GM12892 (cell line): Measurements from ENCODE around the gene NOC2L.
"Not testable (repeated sequence)": the region's sequence is repeated elsewhere in the genome, so short reads cannot be mapped to it uniquely, and the experiment has no call there.

ENCODE experiments used
- DNase-seq: peaks from one replicate; pipeline ENCODE4 v3.0.0; 2011; ENCODE audit not compliant: insufficient read length
- FAIRE-seq: peaks from 2 replicates; lab custom pipeline; 2011; peaks lifted over from hg19 to GRCh38; lab: Jason Lieb, UNC
- POLR2A ChIP-seq: IDR thresholded peaks from 2 replicates; pipeline ENCODE4 v1.6.1; 2011; ENCODE audit warnings: low read depth, low read length, control low read depth
- POLR2AphosphoS5 ChIP-seq: IDR thresholded peaks from 2 replicates; pipeline ENCODE4 v1.6.1; 2011; ENCODE audit warnings: low read depth, low read length, control low read depth
- TAF1 ChIP-seq: IDR thresholded peaks from 2 replicates; pipeline ENCODE4 v1.6.1; 2011; ENCODE audit warnings: low read depth, mild to moderate bottlenecking, control low read depth, low read length, borderline replicate concordance

Gene NOC2L

GRCh38 chr1:991895-992294 lies 32.8 kb upstream of the NOC2L start:
- FAIRE-seq (no peak), DNase-seq (no peak)
- no peak for TF ChIP-seq TAF1
- no peak for TF ChIP-seq POLR2A
- TF ChIP-seq POLR2AphosphoS5: no peak

GRCh38 chr1:991275-991674 lies 32.2 kb upstream of the NOC2L start:
- not testable (repeated sequence) for DNase-seq, FAIRE-seq

GRCh38 chr1:988061-988460 lies 29.0 kb upstream of the NOC2L start:
- FAIRE-seq, DNase-seq: not testable (repeated sequence)

- FAIRE-seq (no peak), DNase-seq (no peak)
- TF ChIP-seq POLR2A: no peak
- TF ChIP-seq TAF1: no peak
- TF ChIP-seq POLR2AphosphoS5: no peak
Measured at GRCh38 chr1:985126-985525, 26.1 kb upstream of the NOC2L start.

- no peak for TF ChIP-seq POLR2AphosphoS5
- no peak for TF ChIP-seq POLR2A
- no peak for TF ChIP-seq TAF1
- FAIRE-seq (no peak), DNase-seq (no peak)
Measured at GRCh38 chr1:984476-984814, 25.4 kb upstream of the NOC2L start.

GRCh38 chr1:983798-984475 lies 24.9 kb upstream of the NOC2L start:
- FAIRE-seq (peak; percentile 78), DNase-seq (peak; percentile 90)
- TF ChIP-seq POLR2A (no peak), TAF1 (no peak), POLR2AphosphoS5 (no peak)

GRCh38 chr1:982765-983436 lies 23.8 kb upstream of the NOC2L start:
- FAIRE-seq (no peak), DNase-seq (no peak)
- TF ChIP-seq POLR2A (no peak), TAF1 (no peak), POLR2AphosphoS5 (no peak)

- TF ChIP-seq TAF1 (no peak), POLR2AphosphoS5 (no peak), POLR2A (no peak)
- no peak for DNase-seq
- no peak for FAIRE-seq
Measured at GRCh38 chr1:981955-982558, 23.0 kb upstream of the NOC2L start, which contains the start of gene PERM1. Gene PERM1 (minus strand): TSS chr1:982093. CDS start chr1:981029, 1,064 bp downstream.

GRCh38 chr1:981491-981954 lies 22.5 kb upstream of the NOC2L start:
- TF ChIP-seq TAF1: no peak
- no peak for TF ChIP-seq POLR2A
- TF ChIP-seq POLR2AphosphoS5: no peak
- FAIRE-seq: no peak
- no peak for DNase-seq

GRCh38 chr1:980602-981395 lies 21.7 kb upstream of the NOC2L start:
- no peak for FAIRE-seq
- TF ChIP-seq TAF1 (no peak), POLR2A (no peak), POLR2AphosphoS5 (no peak)
- no peak for DNase-seq

GRCh38 chr1:980137-980571 lies 21.1 kb upstream of the NOC2L start:
- DNase-seq: no peak
- no peak for FAIRE-seq
- TF ChIP-seq POLR2A (no peak), POLR2AphosphoS5 (no peak), TAF1 (no peak)

GRCh38 chr1:979744-980072 lies 20.7 kb upstream of the NOC2L start:
- FAIRE-seq (no peak), DNase-seq (no peak)
- TF ChIP-seq POLR2AphosphoS5 (no peak), TAF1 (no peak), POLR2A (no peak)
